ENCODE results near the gene CFHR4.

Gene CFHR4

GRCh38 chr1:196896355-196896754 is 8.5 kb downstream of the CFHR4 start:
- no peak for DNase-seq (ENCODE audit: low read depth in 1 of 2, low spot score in 1 of 2)

DNA sequence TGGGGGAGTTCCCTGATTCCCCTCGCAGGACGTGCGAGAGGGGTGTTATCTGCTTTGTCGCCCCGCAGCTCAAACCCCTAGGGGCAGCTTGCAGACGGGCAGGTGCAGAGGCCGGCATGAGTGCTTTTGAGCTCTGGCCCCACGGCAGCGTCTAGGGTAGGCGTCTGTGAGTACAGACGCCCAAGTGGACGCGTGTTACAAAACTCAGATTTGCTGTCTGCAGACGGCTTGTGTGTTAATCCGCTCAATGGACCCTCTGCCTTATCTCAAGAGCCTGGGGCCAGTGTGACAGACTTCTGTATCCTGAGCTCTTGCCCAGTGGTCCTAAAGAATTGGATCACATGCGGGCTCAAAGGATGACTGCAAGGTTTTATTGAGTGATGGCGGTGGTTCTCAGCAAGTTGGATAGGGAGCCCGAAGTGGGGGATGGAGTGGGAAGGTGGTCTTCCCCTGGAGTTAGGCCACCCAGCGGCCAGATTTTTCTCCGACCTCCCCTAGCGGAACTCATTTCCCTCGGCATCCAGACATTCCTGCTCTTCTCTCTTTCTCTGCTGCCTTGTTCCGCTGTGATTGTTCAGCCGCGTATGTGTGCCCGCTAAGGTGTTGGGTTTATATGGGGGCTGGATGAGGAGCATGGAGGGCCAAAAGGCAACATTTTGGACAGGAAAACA is 9.4 kb downstream of the CFHR4 start:
- Histone ChIP-seq H3K4me3 (replicated peaks; ENCODE audit: insufficient read depth, low read length) (no peak overlapping the region), H3K27me3 (ENCODE audit: insufficient read depth, poor library complexity, severe bottlenecking) (no peaks in the 10 kb centered on the region), H3K27ac (replicated peaks) (no peak overlapping the region)
- TF ChIP-seq SPI1 (IDR thresholded peaks at IDR 0.05; ENCODE audit: borderline replicate concordance, low read depth) (no peak), POLR2AphosphoS5 (IDR thresholded peaks at IDR 0.05; ENCODE audit: low read depth) (no peak), REST (IDR thresholded peaks at IDR 0.05; ENCODE audit: insufficient replicate concordance, low read depth) (no peak), GABPA (IDR thresholded peaks at IDR 0.05; ENCODE audit: low read depth) (no peak), CTCF (IDR thresholded peaks at IDR 0.05; ENCODE audit: insufficient read depth, low read length) (no peak)
- DNase-seq (ENCODE audit: low read depth in 1 of 2, low spot score in 1 of 2) = no peak

More at GRCh38 chr1:196896355-196896754, 8.5 kb downstream of the CFHR4 start:
- H3K27ac ChIP-seq (replicated peaks) = no peak overlapping the region
- H3K4me3 ChIP-seq (replicated peaks; ENCODE audit: insufficient read depth, low read length) = no peak overlapping the region
- no peaks in the 10 kb centered on the region for H3K27me3 ChIP-seq (ENCODE audit: insufficient read depth, poor library complexity, severe bottlenecking)
- no peak for TF ChIP-seq REST (IDR thresholded peaks at IDR 0.05; ENCODE audit: insufficient replicate concordance, low read depth)

DNA sequence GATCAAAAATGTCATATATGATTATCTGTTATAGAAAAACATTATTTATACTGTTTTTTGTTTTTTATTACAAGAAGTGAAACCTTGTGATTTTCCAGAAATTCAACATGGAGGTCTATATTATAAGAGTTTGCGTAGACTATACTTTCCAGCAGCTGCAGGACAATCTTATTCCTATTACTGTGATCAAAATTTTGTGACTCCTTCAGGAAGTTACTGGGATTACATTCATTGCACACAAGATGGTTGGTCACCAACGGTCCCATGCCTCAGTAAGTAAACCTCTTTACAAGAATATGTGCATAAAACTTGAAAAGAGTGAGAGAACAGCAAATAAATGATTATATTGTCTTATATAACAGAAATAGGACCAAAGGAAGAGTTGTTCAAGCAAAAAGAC is 14.5 kb downstream of the CFHR4 start:
- Histone ChIP-seq H3K4me3 (replicated peaks; ENCODE audit: insufficient read depth, low read length) (no peak overlapping the region), H3K27ac (replicated peaks) (no peak overlapping the region), H3K27me3 (ENCODE audit: insufficient read depth, poor library complexity, severe bottlenecking) (no peaks in the 10 kb centered on the region)
- TF ChIP-seq GABPA (IDR thresholded peaks at IDR 0.05; ENCODE audit: low read depth) (no peak), REST (IDR thresholded peaks at IDR 0.05; ENCODE audit: insufficient replicate concordance, low read depth) (no peak), SPI1 (IDR thresholded peaks at IDR 0.05; ENCODE audit: borderline replicate concordance, low read depth) (no peak), CTCF (IDR thresholded peaks at IDR 0.05; ENCODE audit: insufficient read depth, low read length) (no peak), POLR2AphosphoS5 (IDR thresholded peaks at IDR 0.05; ENCODE audit: low read depth) (no peak)
- no peak for DNase-seq (ENCODE audit: low read depth in 1 of 2, low spot score in 1 of 2)

Data from HL-60 (cell line).